Neuron (in vitro differentiated cells): ENCODE measurements around the gene SH3TC1.

Experiments
- H2AFZ ChIP-seq: one replicate; pipeline ENCODE4 v1.6.1; 2013; ENCODE audit warnings: low read depth, mild to moderate bottlenecking, inconsistent platforms, low read length, moderate library complexity
- H3K27me3 ChIP-seq: one replicate; pipeline ENCODE4 v1.6.1; 2013; ENCODE audit warnings: low read length; ENCODE audit not compliant: insufficient read depth
- H3K36me3 ChIP-seq: one replicate; pipeline ENCODE4 v1.6.1; 2013; ENCODE audit warnings: low read length; ENCODE audit not compliant: insufficient read depth
- H3K4me1 ChIP-seq: one replicate; pipeline ENCODE4 v1.6.1; 2013; ENCODE audit warnings: low read length; ENCODE audit not compliant: insufficient read depth
- H3K4me3 ChIP-seq: 2 replicates; pipeline ENCODE4 v1.5.1; 2013; ENCODE audit warnings: mild to moderate bottlenecking, low read length, moderate library complexity
- H3K9me3 ChIP-seq: one replicate; pipeline ENCODE4 v1.6.1; 2013; ENCODE audit warnings: low read length

SH3TC1 gene

GRCh38 chr4:8221476-8221875 lies 22.4 kb downstream of the SH3TC1 start:
- Histone ChIP-seq H3K4me1 (no peaks in the 10 kb centered on the region), H3K9me3 (no peaks in the 10 kb centered on the region), H2AFZ (no peak overlapping the region)

GRCh38 chr4:8221985-8222384 lies 22.9 kb downstream of the SH3TC1 start:
- Histone ChIP-seq H3K4me1 (no peaks in the 10 kb centered on the region), H3K36me3 (no peaks in the 10 kb centered on the region), H3K4me3 (no peak overlapping the region), H3K9me3 (no peaks in the 10 kb centered on the region), H2AFZ (no peak overlapping the region), H3K27me3 (no peaks in the 10 kb centered on the region)

More at GRCh38 chr4:8221476-8221875, 22.4 kb downstream of the SH3TC1 start:
- Histone ChIP-seq H3K36me3 (no peaks in the 10 kb centered on the region), H3K27me3 (no peaks in the 10 kb centered on the region), H3K4me3 (no peak overlapping the region)

GRCh38 chr4:8222609-8223388 lies 23.7 kb downstream of the SH3TC1 start:
- no peak overlapping the region for H3K4me3 ChIP-seq
- no peaks in the 10 kb centered on the region for H3K9me3 ChIP-seq
- no peak overlapping the region for H2AFZ ChIP-seq
- H3K36me3 ChIP-seq: no peaks in the 10 kb centered on the region
- H3K4me1 ChIP-seq: no peaks in the 10 kb centered on the region
- no peaks in the 10 kb centered on the region for H3K27me3 ChIP-seq

GRCh38 chr4:8224267-8224974 lies 25.3 kb downstream of the SH3TC1 start:
- Histone ChIP-seq H2AFZ (no peak overlapping the region), H3K27me3 (no peaks in the 10 kb centered on the region), H3K4me1 (no peaks in the 10 kb centered on the region), H3K4me3 (no peak overlapping the region), H3K9me3 (no peaks in the 10 kb centered on the region), H3K36me3 (no peaks in the 10 kb centered on the region)

GRCh38 chr4:8224975-8225625 lies 26.0 kb downstream of the SH3TC1 start:
- Histone ChIP-seq H3K9me3 (no peaks in the 10 kb centered on the region), H3K36me3 (no peaks in the 10 kb centered on the region), H3K27me3 (no peaks in the 10 kb centered on the region), H3K4me3 (no peak overlapping the region), H3K4me1 (no peaks in the 10 kb centered on the region), H2AFZ (no peak overlapping the region)

- no peak overlapping the region for H3K4me3 ChIP-seq
- no peaks in the 10 kb centered on the region for H3K9me3 ChIP-seq
- H3K36me3 ChIP-seq: no peaks in the 10 kb centered on the region
- H3K4me1 ChIP-seq: no peaks in the 10 kb centered on the region
- no peaks in the 10 kb centered on the region for H3K27me3 ChIP-seq
- no peak overlapping the region for H2AFZ ChIP-seq
These were observed 26.8 kb downstream of the SH3TC1 start for GRCh38 chr4:8225706-8226443.

GRCh38 chr4:8227201-8227770 lies 28.2 kb downstream of the SH3TC1 start:
- Histone ChIP-seq H3K36me3 (no peaks in the 10 kb centered on the region), H2AFZ (no peak overlapping the region), H3K9me3 (peaks cover 2% of the 10 kb centered on the region), H3K4me3 (no peak overlapping the region), H3K27me3 (no peaks in the 10 kb centered on the region), H3K4me1 (no peaks in the 10 kb centered on the region)

GRCh38 chr4:8227771-8228318 lies 28.8 kb downstream of the SH3TC1 start:
- Histone ChIP-seq H3K36me3 (no peaks in the 10 kb centered on the region), H3K4me1 (no peaks in the 10 kb centered on the region), H3K27me3 (no peaks in the 10 kb centered on the region), H3K9me3 (peaks cover 2% of the 10 kb centered on the region), H3K4me3 (no peak overlapping the region), H2AFZ (no peak overlapping the region)

- Histone ChIP-seq H3K4me3 (no peak overlapping the region), H3K9me3 (peaks cover 2% of the 10 kb centered on the region)
These were observed 29.5 kb downstream of the SH3TC1 start for GRCh38 chr4:8228319-8229250.

GRCh38 chr4:8229331-8229975 lies 30.4 kb downstream of the SH3TC1 start:
- Histone ChIP-seq H3K27me3 (no peaks in the 10 kb centered on the region), H2AFZ (no peak overlapping the region), H3K4me1 (no peaks in the 10 kb centered on the region), H3K36me3 (no peaks in the 10 kb centered on the region), H3K4me3 (no peak overlapping the region), H3K9me3 (peaks cover 2% of the 10 kb centered on the region)

More at GRCh38 chr4:8228319-8229250, 29.5 kb downstream of the SH3TC1 start:
- Histone ChIP-seq H2AFZ (no peak overlapping the region), H3K27me3 (no peaks in the 10 kb centered on the region), H3K36me3 (no peaks in the 10 kb centered on the region), H3K4me1 (no peaks in the 10 kb centered on the region)

GRCh38 chr4:8230033-8230432 lies 30.9 kb downstream of the SH3TC1 start:
- no peak overlapping the region for H2AFZ ChIP-seq
- H3K27me3 ChIP-seq: no peaks in the 10 kb centered on the region
- no peak overlapping the region for H3K4me3 ChIP-seq
- H3K9me3 ChIP-seq: peaks cover 2% of the 10 kb centered on the region
- H3K4me1 ChIP-seq: no peaks in the 10 kb centered on the region
- H3K36me3 ChIP-seq: no peaks in the 10 kb centered on the region
